Caco-2 (cell line): ENCODE measurements around the gene SYTL2. TPM values are rescaled to one million over a fixed set of nuclear protein-coding genes. Genes with fewer than 3 reads are reported as not detected.

Source experiments
- BruUV-seq: library from RNA; stranded (reverse); fragments of 400-500 nt; replicated peaks from 2 replicates; lab custom pipeline; 2021; lab: Mats Ljungman, UMichigan
- CTCF ChIA-PET: fragments of 300-600 bp; sonication (Branson Sonifier 250); formaldehyde crosslinking; loops from one replicate; lab custom pipeline; 2022; ENCODE audit warnings: antibody characterized with exemption; lab: Charles Lee
- POLR2A ChIA-PET: fragments of 300-600 bp; sonication (Branson Sonifier 250); formaldehyde crosslinking; loops from one replicate; lab custom pipeline; 2022; ENCODE audit warnings: antibody characterized with exemption; lab: Charles Lee
- DNase-seq, 2 experiments: peaks; one replicate each; pipeline versions ENCODE4 v3.0.0 to v3.0.0-alpha.2; 2020 to 2022
- H3K27me3 ChIP-seq: replicated peaks from 2 replicates; pipeline ENCODE4 v1.6.0; 2011; ENCODE audit warnings: low read length; ENCODE audit not compliant: control insufficient read depth, insufficient read depth
- H3K36me3 ChIP-seq: 2 replicates; pipeline ENCODE4 v1.5.1; 2011; ENCODE audit warnings: low read length; ENCODE audit not compliant: control insufficient read depth, insufficient read depth
- H3K4me1 ChIP-seq: fragments of 250-450 bp; sonication (Bioruptor Pico); 2 replicates; pipeline ENCODE4 v1.5.1; 2020; ENCODE audit warnings: mild to moderate bottlenecking
- H3K4me3 ChIP-seq: 2 replicates; pipeline ENCODE4 v1.5.1; 2011; ENCODE audit warnings: low read depth, mild to moderate bottlenecking, control low read depth, low read length
- H3K9me3 ChIP-seq: fragments of 250-450 bp; sonication (Bioruptor Pico); 2 replicates; pipeline ENCODE4 v1.5.1; 2020; ENCODE audit warnings: mild to moderate bottlenecking, moderate library complexity
- H3K27ac Mint-ChIP-seq: one replicate; pipeline ENCODE4 v1.8.0; 2022; ENCODE audit warnings: mixed read lengths; ENCODE audit not compliant: unreplicated experiment
- H3K27me3 Mint-ChIP-seq: one replicate; pipeline ENCODE4 v1.8.0; 2022; ENCODE audit warnings: mixed read lengths; ENCODE audit not compliant: insufficient read depth, unreplicated experiment
- H3K36me3 Mint-ChIP-seq: one replicate; pipeline ENCODE4 v1.8.0; 2022; ENCODE audit warnings: mild to moderate bottlenecking, mixed read lengths; ENCODE audit not compliant: insufficient read depth, unreplicated experiment
- H3K4me1 Mint-ChIP-seq: one replicate; pipeline ENCODE4 v1.8.0; 2022; ENCODE audit warnings: low read depth, mixed read lengths; ENCODE audit not compliant: unreplicated experiment
- H3K4me3 Mint-ChIP-seq: one replicate; pipeline ENCODE4 v1.8.0; 2022; ENCODE audit warnings: mild to moderate bottlenecking, moderate library complexity, mixed read lengths; ENCODE audit not compliant: unreplicated experiment
- H3K9me3 Mint-ChIP-seq: one replicate; pipeline ENCODE4 v1.8.0; 2022; ENCODE audit warnings: mixed read lengths; ENCODE audit not compliant: unreplicated experiment
- CTCF ChIP-seq, 2 experiments: fragments of 200-600 bp in 1 of 2; IDR thresholded peaks; 1 replicate in 1 of 2; 2 replicates in 1 of 2; pipeline versions ENCODE4 v1.5.1 to v1.8.0; 2011 to 2022; ENCODE audit warnings: antibody characterized with exemption in 1 of 2, control low read depth in 1 of 2, inconsistent platforms in 1 of 2, low read depth in 1 of 2, low read length in 1 of 2, mild to moderate bottlenecking in 1 of 2, moderate library complexity in 1 of 2; ENCODE audit not compliant: insufficient read depth in 1 of 2, severe bottlenecking in 1 of 2, unreplicated experiment in 1 of 2
- intact Hi-C: fragments of 100-400 bp; cut with micrococcal nuclease; formaldehyde crosslinking; loops from one replicate; pipeline ENCODE4 v1.10.0; 2022; ENCODE audit not compliant: unreplicated experiment
- total RNA-seq: library from RNA; stranded (reverse); gene quantifications from 2 replicates; pipeline ENCODE4 v1.2.3, GENCODE V29; 2022

SYTL2 gene
- total RNA-seq, 1 experiment from 2014 or later, result 110 TPM

DNA sequence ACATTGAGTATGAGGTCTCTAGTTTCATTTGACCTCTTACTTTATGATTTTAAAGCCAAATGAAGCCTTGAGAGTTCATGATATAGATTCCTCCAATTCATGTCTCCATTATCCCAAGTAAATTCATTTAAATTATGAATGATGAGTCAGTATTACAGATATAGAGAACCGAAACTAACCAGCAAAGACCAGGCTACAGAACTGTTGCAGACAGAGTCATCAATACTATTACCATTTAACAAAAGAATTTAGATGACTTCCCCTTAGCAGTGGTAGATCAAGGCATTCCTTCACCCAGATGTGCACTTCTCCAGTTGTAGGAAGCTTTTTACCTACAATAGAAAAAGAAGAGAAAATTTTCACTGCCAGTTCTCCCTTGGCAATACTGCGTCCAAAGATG, 113.2 kb downstream of the SYTL2 start:
- H3K27me3 ChIP-seq, result no peaks in the 10 kb centered on the region
- Mint-ChIP-seq H3K9me3 (no peaks in the 10 kb centered on the region), H3K36me3 (peaks cover 14% of the 10 kb centered on the region), H3K27ac (no peak overlapping the region), H3K27me3 (no peaks in the 10 kb centered on the region), H3K4me3 (no peak overlapping the region), H3K4me1 (no peaks in the 10 kb centered on the region)
- H3K4me1 ChIP-seq, result no peaks in the 10 kb centered on the region
- POLR2A ChIA-PET, result no interaction called here
- intact Hi-C loops, result loop anchor here (10.0 kb wide), 2 partner anchors 247 to 307 kb away; no protein-coding TSS in a partner anchor
- H3K4me3 ChIP-seq, result no peak overlapping the region
- TF ChIP-seq CTCF (IDR thresholded peaks at IDR 0.05; ENCODE audit: insufficient read depth in 1 of 2, low read depth in 1 of 2, low read length in 1 of 2, severe bottlenecking in 1 of 2, unreplicated experiment in 1 of 2), result no peak
- peaks cover 4% of the 10 kb centered on the region; the same call in 1 of the 2 replicates for H3K36me3 ChIP-seq
- CTCF ChIA-PET, result no interaction called here
- BruUV-seq, result no TSS peak
- no peak for DNase-seq
- H3K9me3 ChIP-seq, result 0 out of 2 replicates have a peak, but pooled peaks cover under 1% of the 10 kb centered on the region

DNA sequence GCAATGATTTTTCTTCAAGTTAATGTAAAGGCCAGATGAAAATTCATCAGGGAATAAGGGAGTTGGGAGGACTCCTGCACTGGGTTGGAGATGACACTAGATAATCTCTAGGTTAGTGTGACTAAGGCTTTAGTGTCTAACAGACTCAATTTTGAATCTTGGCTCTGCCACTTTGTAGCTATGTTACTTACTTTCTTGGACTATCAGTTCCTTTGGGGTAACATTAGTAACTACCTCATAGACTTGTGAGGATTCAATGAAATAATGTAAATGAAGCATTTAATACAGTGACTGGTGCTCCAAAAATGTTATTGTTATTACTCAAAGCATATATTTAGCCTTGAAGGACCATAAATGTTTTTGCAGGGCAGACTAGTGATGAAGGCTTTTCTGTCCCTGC, 115.4 kb downstream of the SYTL2 start:
- no peak for TF ChIP-seq CTCF (IDR thresholded peaks at IDR 0.05; ENCODE audit: insufficient read depth in 1 of 2, low read depth in 1 of 2, low read length in 1 of 2, severe bottlenecking in 1 of 2, unreplicated experiment in 1 of 2)
- DNase-seq, result no peak
- H3K27ac Mint-ChIP-seq, result no peak overlapping the region
- no peaks in the 10 kb centered on the region for H3K27me3 Mint-ChIP-seq
- Histone ChIP-seq H3K9me3 (no peaks in the 10 kb centered on the region), H3K4me3 (no peak overlapping the region), H3K36me3 (peaks cover 4% of the 10 kb centered on the region; the same call in 1 of the 2 replicates), H3K4me1 (no peaks in the 10 kb centered on the region), H3K27me3 (no peaks in the 10 kb centered on the region)
- intact Hi-C loops, result loop anchor here (10.0 kb wide), 2 partner anchors 249 to 309 kb away; no protein-coding TSS in a partner anchor
- peaks cover 26% of the 10 kb centered on the region for H3K36me3 Mint-ChIP-seq
- CTCF ChIA-PET, result interaction anchor here (0.9 to 2.0 kb wide), 4 partner anchors 101 to 131 kb away, joined by 3 to 18 read pairs (median 4); no protein-coding TSS in a partner anchor
- no peaks in the 10 kb centered on the region for H3K9me3 Mint-ChIP-seq
- H3K4me1 Mint-ChIP-seq, result no peaks in the 10 kb centered on the region
- no peak overlapping the region for H3K4me3 Mint-ChIP-seq
- POLR2A ChIA-PET, result no interaction called here
- BruUV-seq, result no TSS peak

DNA sequence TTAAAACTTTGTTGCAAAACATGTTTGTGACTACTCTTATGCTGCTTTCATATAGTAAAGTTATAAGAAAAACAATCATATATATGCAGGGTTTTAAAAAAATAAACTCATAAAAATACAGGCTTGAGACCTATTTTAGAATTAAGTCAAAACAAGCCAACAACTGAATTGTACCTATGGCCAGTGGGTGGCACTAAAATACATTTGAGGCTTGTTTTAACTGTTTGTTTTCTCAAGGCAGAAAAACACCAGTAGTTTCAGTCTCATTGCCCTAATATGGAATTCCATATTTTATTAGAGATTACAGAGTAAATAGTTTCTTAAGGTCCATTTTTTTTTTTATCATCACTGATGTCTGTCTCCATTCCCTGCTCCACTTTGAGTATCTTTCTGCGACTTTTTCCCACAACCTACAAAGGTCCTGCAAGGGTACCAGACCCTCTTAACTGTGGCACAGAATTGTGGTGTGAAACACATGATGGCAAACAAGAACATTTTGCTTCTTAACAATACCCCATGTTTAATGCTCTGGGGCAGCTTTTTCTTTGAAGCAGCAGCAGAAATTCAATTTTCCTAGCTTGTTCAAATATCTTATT, 116.5 kb downstream of the SYTL2 start:
- no peak overlapping the region for H3K4me3 ChIP-seq
- DNase-seq, result peak in 1 of 2 experiments; percentile 59
- H3K27ac Mint-ChIP-seq, result no peak overlapping the region
- TSS peak; percentile 55 for BruUV-seq
- H3K9me3 ChIP-seq, result no peaks in the 10 kb centered on the region
- no peaks in the 10 kb centered on the region for H3K27me3 Mint-ChIP-seq
- ChIA-PET POLR2A (interaction anchor here (0.6 kb wide), 1 partner anchor 115 kb away, joined by 4 read pairs; no protein-coding TSS in a partner anchor), CTCF (interaction anchor here (0.7 to 2.0 kb wide), 6 partner anchors 8 to 132 kb away, joined by 3 to 18 read pairs (median 4); partner anchors contain the start of gene CCDC89)
- H3K4me1 Mint-ChIP-seq, result no peaks in the 10 kb centered on the region
- no peaks in the 10 kb centered on the region for H3K9me3 Mint-ChIP-seq
- TF ChIP-seq CTCF (IDR thresholded peaks at IDR 0.05; ENCODE audit: insufficient read depth in 1 of 2, low read depth in 1 of 2, low read length in 1 of 2, severe bottlenecking in 1 of 2, unreplicated experiment in 1 of 2), result peak; percentile 79 to 85
- intact Hi-C loops, result loop anchor here (1.0 to 10.0 kb wide), 8 partner anchors 86 to 598 kb away; no protein-coding TSS in a partner anchor
- no peaks in the 10 kb centered on the region for H3K4me1 ChIP-seq
- H3K36me3 Mint-ChIP-seq, result peaks cover 20% of the 10 kb centered on the region
- H3K27me3 ChIP-seq, result no peaks in the 10 kb centered on the region
- peaks cover 4% of the 10 kb centered on the region; the same call in 1 of the 2 replicates for H3K36me3 ChIP-seq
- H3K4me3 Mint-ChIP-seq, result no peak overlapping the region
